SK-MEL-5 (cell line): ENCODE measurements around the gene AP3S2. TPM values are rescaled to one million over a fixed set of nuclear protein-coding genes. Genes with fewer than 3 reads are reported as not detected.

Experiments used
- DNase-seq: peaks from one replicate; pipeline ENCODE4 v3.0.0-alpha.2; 2016; ENCODE audit warnings: low read depth, low spot score
- in situ Hi-C: cut with HindIII; loops from 2 replicates; pipeline ENCODE4 v1.10.0; 2016; ENCODE audit warnings: low sequenced_read_pairs, high pct_unique_total_duplicates, low pct_unique_long_range_greater_than_20kb
- small RNA-seq, 2 experiments: library from RNA; depleted of rRNA; stranded (forward); fragments of <200 nt; gene quantifications; one replicate each; pipeline ENCODE3, GENCODE V24; 2014
- total RNA-seq: library from RNA; depleted of rRNA; stranded (reverse); fragments of >200 nt; shearing (Covaris generic); gene quantifications from 2 replicates; pipeline ENCODE4 v1.2.3, GENCODE V29; 2014; rRNA removed

The AP3S2 gene
- total RNA-seq, 1 experiment from 2014 or later: 35.1 TPM

DNA sequence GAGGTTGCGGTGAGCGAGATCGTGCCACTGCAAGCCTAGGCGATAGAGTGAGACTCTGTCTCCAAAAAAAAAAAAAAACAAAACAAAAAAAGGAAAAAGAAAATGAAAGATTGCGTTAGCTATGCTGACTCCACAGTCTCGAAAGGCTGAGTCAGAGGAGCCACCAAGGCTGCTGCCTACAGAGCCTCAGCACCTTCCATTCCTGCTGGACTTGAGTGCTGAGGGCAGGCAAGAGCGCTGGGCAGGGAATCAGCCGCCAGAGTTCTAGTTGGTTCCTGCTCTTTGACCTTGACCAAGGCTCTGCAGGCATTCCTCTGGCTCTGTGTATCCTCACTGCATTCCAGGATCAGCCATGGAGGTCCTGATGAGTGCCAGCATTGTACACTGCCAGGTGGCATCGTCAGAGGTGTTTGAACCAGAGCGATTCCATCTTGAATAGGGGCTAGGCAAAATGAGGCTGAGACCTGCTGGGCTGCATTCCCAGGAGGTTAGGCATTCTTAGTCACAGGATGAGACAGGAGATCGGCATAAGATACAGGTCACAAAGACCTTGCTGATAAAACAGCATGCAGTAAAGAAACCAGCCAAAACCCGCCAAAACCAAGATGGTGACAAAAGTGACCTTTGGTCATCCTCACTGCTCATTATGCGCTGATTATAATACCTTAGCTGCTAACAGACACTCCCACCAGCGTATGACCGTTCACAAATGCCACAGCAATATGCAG lies 111.7 kb downstream of the AP3S2 start:
- in situ Hi-C loops: no loop called here
- no peak for DNase-seq

DNA sequence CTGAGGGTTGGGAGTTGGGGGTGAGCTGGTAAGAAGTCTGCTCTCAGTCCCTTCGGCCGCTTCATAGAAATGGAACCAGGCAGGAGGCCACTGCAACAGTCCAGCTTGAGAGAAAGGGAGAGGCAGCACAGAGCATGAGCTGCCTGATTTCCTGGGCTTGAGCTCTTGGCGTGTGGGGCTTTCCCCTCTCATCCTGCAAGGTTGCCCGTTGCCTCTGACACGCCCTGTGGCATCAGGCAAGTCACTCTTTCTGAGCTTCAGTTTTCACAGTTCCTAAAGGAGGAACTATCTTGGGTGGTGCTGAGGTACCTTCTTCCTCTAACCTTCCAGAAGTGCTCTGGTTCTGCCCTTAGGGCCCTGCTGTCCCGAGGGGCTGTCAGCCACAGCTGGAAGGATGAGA lies 112.7 kb downstream of the AP3S2 start:
- DNase-seq: no peak
- in situ Hi-C loops: no loop called here

DNA sequence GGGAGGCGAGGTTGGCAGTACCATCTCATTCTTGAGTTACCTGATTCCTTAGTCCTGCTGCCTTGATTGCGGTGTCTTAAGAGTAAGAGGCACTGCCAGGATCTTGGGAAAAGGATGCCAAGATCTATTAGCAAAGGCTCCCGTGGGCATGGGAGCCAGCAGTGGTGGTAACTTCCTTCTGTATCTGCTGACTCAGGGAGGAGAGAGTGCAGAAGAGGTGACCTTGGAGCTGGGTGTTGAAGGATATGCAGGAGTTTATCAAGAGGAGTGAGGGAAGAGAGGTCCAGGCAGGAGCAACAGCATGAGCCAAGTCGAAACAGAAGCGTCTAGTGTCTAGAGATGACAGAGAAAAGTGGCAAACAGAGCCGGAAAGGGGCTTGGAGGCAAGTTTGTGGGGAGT lies 113.2 kb downstream of the AP3S2 start:
- in situ Hi-C loops: no loop called here

More for the DNA sequence above, 113.2 kb downstream of the AP3S2 start:
- no peak for DNase-seq

Small RNA genes within 50 kb of the gene (small RNA-seq; reads per million reads assigned to genes)
- gene MIR5009 (0 to 0.05 reads per million in 2 experiments), gene MIR5094 (0 to 1.6 reads per million in 2 experiments), gene RNU6-1111P (0 reads per million in 2 experiments), gene RNU7-111P (0 reads per million in 2 experiments)

Other genes starting within 250 kb of the AP3S2 start
- 2.1 and 2.3 TPM in 2 replicates for gene KIF7, start 238.5 kb downstream of the AP3S2 start, total RNA-seq
- not detected in 2 replicates for gene PLIN1, start 214.6 kb downstream of the AP3S2 start, total RNA-seq
- gene PEX11A, start 203.2 kb downstream of the AP3S2 start, total RNA-seq: 11.9 and 12.3 TPM in 2 replicates
- 0.19 TPM in 1 of 2 replicates, not detected in the other for gene WDR93, start 203.2 kb downstream of the AP3S2 start, total RNA-seq
- gene MESP1, start 142.7 kb downstream of the AP3S2 start, total RNA-seq: 0.74 and 0.88 TPM in 2 replicates
- 0.13 and 0.27 TPM in 2 replicates for gene MESP2, start 117.7 kb downstream of the AP3S2 start, total RNA-seq
- not detected in 2 replicates for gene ANPEP, start 79.1 kb downstream of the AP3S2 start, total RNA-seq
- gene ARPIN, start 19.0 kb upstream of the AP3S2 start, total RNA-seq: 3.9 and 4.4 TPM in 2 replicates
- gene ZNF710, start 107.3 kb upstream of the AP3S2 start, total RNA-seq: 6.5 and 10.4 TPM in 2 replicates
- gene IDH2, start 208.5 kb upstream of the AP3S2 start, total RNA-seq: 31.3 and 33.3 TPM in 2 replicates